Panc1 (cell line): Measurements from ENCODE around the gene ALG12.

Experiments used
- CTCF ChIP-seq: fragments of 450-650 bp; IDR thresholded peaks from 2 replicates; pipeline ENCODE4 v1.5.1; 2017; ENCODE audit warnings: mild to moderate bottlenecking
- POLR2AphosphoS5 ChIP-seq: IDR thresholded peaks from 2 replicates; pipeline ENCODE4 v1.6.1; 2012; ENCODE audit warnings: mild to moderate bottlenecking, low read depth, low read length, moderate library complexity
- TF ChIP-seq, protein P1 (sequence below), 2 experiments: IDR thresholded peaks; 2 replicates each; pipeline ENCODE4 v1.6.1; 2011 to 2012; ENCODE audit warnings: low read depth in 2 of 2, control low read depth in 1 of 2, low read length in 1 of 2, mild to moderate bottlenecking in 1 of 2, moderate library complexity in 1 of 2; ENCODE audit not compliant: insufficient read depth in 1 of 2

GRCh38 chr22:49948958-49949913 lies 31.0 kb upstream of the ALG12 start:
- TF ChIP-seq, protein P1, sequence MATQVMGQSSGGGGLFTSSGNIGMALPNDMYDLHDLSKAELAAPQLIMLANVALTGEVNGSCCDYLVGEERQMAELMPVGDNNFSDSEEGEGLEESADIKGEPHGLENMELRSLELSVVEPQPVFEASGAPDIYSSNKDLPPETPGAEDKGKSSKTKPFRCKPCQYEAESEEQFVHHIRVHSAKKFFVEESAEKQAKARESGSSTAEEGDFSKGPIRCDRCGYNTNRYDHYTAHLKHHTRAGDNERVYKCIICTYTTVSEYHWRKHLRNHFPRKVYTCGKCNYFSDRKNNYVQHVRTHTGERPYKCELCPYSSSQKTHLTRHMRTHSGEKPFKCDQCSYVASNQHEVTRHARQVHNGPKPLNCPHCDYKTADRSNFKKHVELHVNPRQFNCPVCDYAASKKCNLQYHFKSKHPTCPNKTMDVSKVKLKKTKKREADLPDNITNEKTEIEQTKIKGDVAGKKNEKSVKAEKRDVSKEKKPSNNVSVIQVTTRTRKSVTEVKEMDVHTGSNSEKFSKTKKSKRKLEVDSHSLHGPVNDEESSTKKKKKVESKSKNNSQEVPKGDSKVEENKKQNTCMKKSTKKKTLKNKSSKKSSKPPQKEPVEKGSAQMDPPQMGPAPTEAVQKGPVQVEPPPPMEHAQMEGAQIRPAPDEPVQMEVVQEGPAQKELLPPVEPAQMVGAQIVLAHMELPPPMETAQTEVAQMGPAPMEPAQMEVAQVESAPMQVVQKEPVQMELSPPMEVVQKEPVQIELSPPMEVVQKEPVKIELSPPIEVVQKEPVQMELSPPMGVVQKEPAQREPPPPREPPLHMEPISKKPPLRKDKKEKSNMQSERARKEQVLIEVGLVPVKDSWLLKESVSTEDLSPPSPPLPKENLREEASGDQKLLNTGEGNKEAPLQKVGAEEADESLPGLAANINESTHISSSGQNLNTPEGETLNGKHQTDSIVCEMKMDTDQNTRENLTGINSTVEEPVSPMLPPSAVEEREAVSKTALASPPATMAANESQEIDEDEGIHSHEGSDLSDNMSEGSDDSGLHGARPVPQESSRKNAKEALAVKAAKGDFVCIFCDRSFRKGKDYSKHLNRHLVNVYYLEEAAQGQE (IDR thresholded peaks at IDR 0.05; ENCODE audit: insufficient read depth in 1 of 2, low read depth in 2 of 2, low read length in 1 of 2) = no peak
- TF ChIP-seq CTCF (no peak), POLR2AphosphoS5 (no peak)
